ENCODE measurements around the gene CSTPP1.

GRCh38 chr11:47171856-47172255 is 235.3 kb downstream of the CSTPP1 start:
- TF ChIP-seq ZNF274 (IDR thresholded peaks at IDR 0.05; ENCODE audit: low read depth, low read length) (no peak), YY1 (IDR thresholded peaks at IDR 0.05; ENCODE audit: insufficient read depth, insufficient read length) (no peak)
